ENCODE data around the gene PARP2.

GRCh38 chr14:20305265-20306078 is 38.0 kb upstream of the PARP2 start, which contains the start of gene TTC5:
- TF ChIP-seq EZH2 (IDR thresholded peaks at IDR 0.05; ENCODE audit: insufficient read depth, poor library complexity, severe bottlenecking): no peak
- TF ChIP-seq EZH2phosphoT487 (IDR thresholded peaks at IDR 0.05; ENCODE audit: insufficient read depth, low read depth): no peak

All from GM23248 (cell line).